ENCODE data around the gene LILRB2. TPM values are rescaled to one million over a fixed set of nuclear protein-coding genes. Genes with fewer than 3 reads are reported as not detected.
"Not testable (repeated sequence)": the region's sequence is repeated elsewhere in the genome, so short reads cannot be mapped to it uniquely, and the experiment has no call there.

Gene LILRB2
- total RNA-seq: not detected

DNA sequence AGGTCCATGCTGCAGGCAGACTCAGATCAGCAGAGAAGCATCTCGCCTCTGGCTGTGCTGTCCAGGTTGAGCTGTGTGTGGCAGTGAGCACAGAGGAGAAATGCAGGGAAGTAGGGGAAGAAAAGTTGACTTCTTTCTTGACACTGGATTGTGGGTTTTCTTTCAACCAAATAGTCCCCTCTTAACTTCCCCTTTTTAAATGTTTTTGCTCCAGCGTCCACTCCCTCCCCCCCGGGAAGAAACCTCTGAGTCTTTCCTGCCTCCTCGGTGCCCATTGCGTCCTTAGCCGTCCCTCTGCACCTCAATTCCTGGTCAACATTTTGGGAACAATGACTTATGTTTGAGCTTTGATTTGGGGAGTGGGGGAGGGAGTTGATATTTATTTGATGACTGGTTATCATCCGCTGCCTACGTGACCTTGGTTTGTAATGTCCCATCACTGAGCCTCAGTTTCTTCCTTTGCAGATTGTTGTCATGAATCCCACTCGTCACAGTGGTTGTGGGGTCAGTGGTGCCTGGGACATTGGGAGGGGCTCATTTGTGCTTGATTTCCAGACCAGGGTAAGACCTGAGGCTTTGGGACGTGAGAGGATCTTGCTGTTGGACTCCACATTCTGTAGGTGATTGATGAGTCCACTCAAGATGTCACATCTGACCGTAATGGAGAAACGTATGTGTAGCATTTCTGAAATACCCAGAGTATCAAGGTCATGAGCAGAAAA is at the start of gene LILRB2:
LILRB2 (minus strand) TSS at position 104 of the 722 bp plus-strand sequence. CDS start 614 bp downstream, outside the sequence.
- no peaks in the 10 kb centered on the region for H3K9me3 Mint-ChIP-seq
- no peak for ATAC-seq
- H3K36me3 Mint-ChIP-seq: no peaks in the 10 kb centered on the region
- H3K27ac Mint-ChIP-seq: no peak within 1 kb of the TSS
- DNase-seq (ENCODE audit: low spot score in 2 of 2): no peak

DNA sequence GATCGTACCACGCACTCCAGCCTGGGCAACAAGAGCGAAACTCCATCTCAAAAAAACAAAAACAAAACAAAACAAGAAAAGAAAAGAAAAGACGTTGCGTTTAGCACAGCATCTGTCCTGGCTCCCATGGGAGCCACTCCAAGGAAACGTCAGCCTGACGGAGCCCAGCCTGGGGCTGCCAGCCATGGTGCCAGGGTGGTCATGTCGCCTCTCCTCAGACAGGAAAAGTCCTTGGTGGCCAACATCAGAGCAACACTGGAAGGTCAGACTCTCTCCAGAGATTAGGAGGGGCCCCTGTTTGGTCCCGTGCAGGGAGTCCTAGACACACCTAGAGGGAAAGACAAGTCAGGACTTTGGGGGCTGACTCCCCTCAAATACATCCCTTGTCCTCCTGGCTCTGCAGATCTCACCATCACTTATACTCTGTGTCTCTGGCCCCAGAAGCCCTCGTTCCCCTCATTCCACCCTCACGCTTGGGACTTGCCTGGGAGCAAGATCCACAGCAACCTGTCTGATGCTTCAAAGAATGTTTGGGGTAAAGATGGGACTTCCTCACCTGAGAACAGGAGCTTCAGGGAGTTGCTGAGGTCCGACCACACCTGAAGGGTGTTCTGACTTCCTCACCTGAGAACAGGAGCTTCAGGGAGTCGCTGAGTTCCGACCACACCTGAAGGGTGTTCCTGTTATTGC is 48.7 kb upstream of the LILRB2 start:
- no peak overlapping the region for H3K27ac Mint-ChIP-seq

DNA sequence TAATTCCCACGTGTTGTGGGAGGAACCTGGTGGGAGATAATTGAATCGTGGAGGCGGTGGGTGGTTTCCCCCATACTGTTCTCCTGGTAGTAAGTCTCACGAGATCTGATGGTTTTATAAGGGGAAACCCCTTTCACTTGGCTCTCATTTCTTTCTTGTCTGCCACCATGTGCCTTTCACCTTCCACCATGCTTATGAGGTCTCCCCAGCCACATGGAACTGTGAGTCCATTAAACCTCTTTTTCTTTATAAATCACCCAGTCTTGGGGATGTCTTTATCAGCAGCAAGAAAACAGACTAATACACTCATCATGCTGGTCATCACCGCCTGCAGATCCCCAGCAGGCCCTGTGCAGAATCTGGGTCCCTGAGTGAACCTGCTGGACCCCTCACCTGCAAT is 47.9 kb upstream of the LILRB2 start:
- H3K27ac Mint-ChIP-seq; DNase-seq (ENCODE audit: low spot score in 2 of 2); H3K36me3 Mint-ChIP-seq; H3K9me3 Mint-ChIP-seq; ATAC-seq: not testable (repeated sequence)

More for the DNA sequence above, 48.7 kb upstream of the LILRB2 start:
- Mint-ChIP-seq H3K36me3 (no peaks in the 10 kb centered on the region), H3K9me3 (peaks cover 0 to 3% of the 10 kb centered on the region in 2 donors)
- ATAC-seq (no peak), DNase-seq (ENCODE audit: low spot score in 2 of 2) (no peak)

DNA sequence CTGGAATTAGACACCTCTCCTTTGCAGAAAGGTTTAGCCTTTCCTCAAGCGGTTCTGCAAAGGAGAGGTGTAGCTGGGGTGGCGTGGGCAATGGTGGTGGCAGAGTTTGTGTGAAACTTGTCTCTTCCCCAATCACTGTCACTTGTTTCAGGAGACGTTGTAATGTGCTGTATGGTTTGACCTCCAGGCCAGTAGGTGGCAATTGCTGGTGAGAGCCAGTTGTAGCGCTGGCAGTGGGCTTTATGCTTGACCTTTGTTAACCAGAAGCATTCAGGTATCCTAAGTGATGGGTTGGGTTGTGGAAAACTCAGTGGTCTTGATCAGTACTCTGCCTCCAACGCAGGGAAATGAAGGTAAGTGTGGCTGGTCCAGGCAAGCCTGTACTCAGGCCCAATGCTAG is 44.7 kb upstream of the LILRB2 start:
- no peak for ATAC-seq
- Mint-ChIP-seq H3K36me3 (no peaks in the 10 kb centered on the region), H3K9me3 (peaks cover 0 to 3% of the 10 kb centered on the region in 2 donors), H3K27ac (no peak overlapping the region)
- no peak for DNase-seq (ENCODE audit: low spot score in 2 of 2)

DNA sequence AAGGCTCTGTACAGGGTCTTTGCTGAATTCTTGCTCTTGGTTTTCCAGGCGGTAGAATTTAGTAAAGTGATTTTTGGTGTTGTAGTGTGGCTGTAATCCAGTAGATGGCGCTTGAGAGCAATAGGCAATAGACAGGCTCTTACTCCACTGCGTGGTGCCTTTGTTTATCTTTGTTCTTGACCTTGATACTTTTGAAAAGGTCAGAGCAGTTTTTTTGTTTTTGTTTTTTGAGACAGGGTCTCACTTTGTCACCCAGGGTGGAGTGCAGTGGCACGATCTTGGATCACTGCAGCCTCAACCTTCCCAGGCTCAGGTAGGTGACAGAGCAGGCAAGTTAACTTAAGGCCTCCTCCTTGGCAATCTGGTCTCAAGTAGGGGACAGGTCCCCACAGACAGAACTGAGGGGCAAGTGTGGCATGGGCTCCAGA is 44.3 kb upstream of the LILRB2 start:
- no peaks in the 10 kb centered on the region for H3K36me3 Mint-ChIP-seq
- DNase-seq (ENCODE audit: low spot score in 2 of 2) (peak; percentile 49 to 58), ATAC-seq (peak; percentile 59 to 62)
- H3K27ac Mint-ChIP-seq: no peak overlapping the region
- H3K9me3 Mint-ChIP-seq: peaks cover 0 to 3% of the 10 kb centered on the region in 2 donors

DNA sequence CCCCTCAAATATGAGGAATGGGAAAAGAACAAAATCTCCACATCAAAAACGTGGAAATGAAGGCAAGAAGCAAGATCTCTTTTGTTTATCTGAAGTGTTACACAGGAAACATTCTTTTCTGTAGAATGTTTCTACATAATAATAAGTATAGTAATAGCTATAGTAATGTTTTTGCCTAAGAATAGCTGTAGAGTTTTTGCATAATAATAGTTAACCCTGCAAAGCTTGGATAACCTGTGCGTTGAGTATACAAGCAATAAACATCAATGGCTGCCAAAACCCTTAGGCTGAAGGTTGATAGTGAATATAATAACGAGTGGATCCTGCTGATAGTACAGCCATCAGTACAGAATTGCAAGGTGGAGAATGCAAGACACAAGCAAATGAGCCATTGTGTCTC is 43.2 kb upstream of the LILRB2 start:
- DNase-seq (ENCODE audit: low spot score in 2 of 2): no peak
- no peak overlapping the region for H3K27ac Mint-ChIP-seq
- ATAC-seq: no peak
- no peaks in the 10 kb centered on the region for H3K36me3 Mint-ChIP-seq
- H3K9me3 Mint-ChIP-seq: peaks cover 0 to 3% of the 10 kb centered on the region in 2 donors

DNA sequence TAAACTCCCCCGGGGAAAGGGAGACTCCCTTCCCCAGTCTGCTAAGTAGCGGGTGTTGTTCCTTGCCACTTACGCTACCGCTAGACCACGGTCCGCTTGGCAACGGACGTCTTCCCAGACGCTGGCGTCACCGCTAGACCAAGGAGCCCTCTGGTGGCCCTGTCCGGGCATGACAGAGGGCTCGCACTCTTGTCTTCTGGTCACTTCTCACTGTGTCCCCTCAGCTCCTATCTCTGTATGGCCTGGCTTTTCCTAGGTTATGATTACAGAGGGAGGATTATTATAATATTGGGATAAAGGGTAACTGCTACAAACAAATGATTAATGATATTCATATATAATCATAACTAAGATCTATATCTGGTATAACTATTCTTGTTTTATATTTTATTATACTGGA is 42.0 kb upstream of the LILRB2 start:
- not testable (repeated sequence) for DNase-seq (ENCODE audit: low spot score in 2 of 2); H3K9me3 Mint-ChIP-seq; H3K27ac Mint-ChIP-seq; ATAC-seq; H3K36me3 Mint-ChIP-seq

DNA sequence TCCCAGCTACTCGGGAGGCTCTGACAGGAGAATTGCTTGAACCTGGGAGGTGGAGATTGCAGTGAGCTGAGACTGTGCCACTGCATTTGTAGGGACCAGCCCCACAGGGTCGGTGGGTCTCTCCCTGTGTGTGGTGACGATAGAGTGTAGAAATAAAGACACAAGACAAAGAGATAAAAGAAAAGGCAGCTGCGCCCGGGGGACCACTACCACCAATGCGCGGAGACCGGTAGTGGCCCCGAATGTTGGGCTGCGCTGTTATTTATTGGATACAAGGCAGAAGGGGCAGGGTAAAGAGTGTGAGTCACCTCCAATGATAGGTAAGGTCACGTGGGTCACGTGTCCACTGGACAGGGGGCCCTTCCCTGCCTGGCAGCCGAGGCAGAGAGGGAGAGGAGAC is 41.4 kb upstream of the LILRB2 start:
- H3K9me3 Mint-ChIP-seq, H3K27ac Mint-ChIP-seq, ATAC-seq, H3K36me3 Mint-ChIP-seq: not testable (repeated sequence)
- DNase-seq (ENCODE audit: low spot score in 2 of 2): peak in 1 of 2 donors; percentile 33

DNA sequence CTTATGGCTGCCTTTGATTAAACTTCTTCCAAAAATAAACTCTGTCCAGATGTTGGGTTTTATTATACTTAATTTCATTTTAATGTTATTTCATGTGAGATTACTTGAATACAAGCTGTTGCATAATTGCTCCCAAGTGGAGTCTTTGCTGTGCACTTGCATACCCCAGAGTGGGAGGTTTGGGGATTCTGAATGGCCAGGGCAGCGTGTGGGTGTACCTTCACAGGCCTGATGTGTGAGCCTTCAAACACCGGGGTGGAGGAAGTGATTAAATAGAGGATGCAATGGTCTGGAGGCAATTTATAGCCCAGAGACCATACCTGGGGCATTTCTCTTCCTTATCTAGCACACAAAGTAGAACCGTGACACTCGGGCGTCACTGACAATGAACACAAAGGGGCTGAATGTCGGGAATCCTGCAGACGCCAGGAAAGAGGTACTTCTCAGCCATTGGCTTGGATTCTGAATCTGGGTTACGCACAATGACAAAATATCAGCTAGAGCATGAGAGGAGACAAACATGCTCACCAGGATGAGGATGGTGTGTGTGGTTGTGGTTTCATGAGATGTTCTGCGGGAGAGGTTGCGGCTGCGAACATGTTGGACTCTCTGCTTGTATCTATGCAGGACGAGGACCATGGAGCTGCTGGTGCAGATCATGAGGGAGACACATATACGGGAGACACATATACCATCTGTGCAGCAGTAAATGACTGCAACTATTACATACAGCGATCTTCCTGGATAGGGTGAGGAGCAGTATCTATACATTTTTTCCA is 39.2 kb upstream of the LILRB2 start:
- H3K9me3 Mint-ChIP-seq: no peaks in the 10 kb centered on the region
- H3K27ac Mint-ChIP-seq: no peak overlapping the region
- no peaks in the 10 kb centered on the region for H3K36me3 Mint-ChIP-seq
- DNase-seq (ENCODE audit: low spot score in 2 of 2): no peak
- ATAC-seq: no peak

DNA sequence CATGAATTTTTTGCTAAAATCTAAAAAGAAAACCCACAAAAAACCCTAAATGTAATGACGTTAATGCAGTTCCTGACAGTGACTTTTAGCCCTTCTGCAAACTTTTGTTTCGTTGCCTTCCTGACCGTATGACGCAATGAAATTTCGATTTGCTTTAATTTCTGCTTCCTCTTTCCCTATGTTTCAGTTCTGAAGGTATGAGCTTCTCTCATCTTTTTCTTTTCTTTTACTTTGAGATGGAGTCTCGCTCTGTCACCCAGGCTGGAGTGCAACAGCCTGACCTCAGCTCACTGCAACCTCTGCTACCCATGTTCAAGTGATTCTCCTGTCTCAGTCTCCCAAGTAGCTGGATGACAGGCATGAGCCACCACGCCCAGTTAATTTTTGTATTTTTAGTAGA is 38.1 kb upstream of the LILRB2 start:
- H3K9me3 Mint-ChIP-seq: no peaks in the 10 kb centered on the region
- no peak for ATAC-seq
- DNase-seq (ENCODE audit: low spot score in 2 of 2): no peak
- no peaks in the 10 kb centered on the region for H3K36me3 Mint-ChIP-seq
- no peak overlapping the region for H3K27ac Mint-ChIP-seq

DNA sequence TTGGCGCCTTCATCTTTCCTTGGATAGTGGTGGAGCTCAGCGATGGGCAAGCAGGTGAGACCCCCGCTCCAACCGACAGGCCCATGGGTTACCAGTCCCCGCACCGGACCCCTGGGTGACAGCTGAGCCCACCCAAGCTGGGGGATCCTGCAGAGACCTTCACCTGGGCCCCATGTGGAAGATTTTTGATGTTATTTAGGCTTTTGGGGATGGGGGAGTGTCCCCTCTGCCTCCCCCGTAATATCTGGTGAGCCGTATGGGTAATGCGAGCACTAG is 37.0 kb upstream of the LILRB2 start:
- Mint-ChIP-seq H3K27ac (no peak overlapping the region), H3K36me3 (no peaks in the 10 kb centered on the region)
- no peak for ATAC-seq

DNA sequence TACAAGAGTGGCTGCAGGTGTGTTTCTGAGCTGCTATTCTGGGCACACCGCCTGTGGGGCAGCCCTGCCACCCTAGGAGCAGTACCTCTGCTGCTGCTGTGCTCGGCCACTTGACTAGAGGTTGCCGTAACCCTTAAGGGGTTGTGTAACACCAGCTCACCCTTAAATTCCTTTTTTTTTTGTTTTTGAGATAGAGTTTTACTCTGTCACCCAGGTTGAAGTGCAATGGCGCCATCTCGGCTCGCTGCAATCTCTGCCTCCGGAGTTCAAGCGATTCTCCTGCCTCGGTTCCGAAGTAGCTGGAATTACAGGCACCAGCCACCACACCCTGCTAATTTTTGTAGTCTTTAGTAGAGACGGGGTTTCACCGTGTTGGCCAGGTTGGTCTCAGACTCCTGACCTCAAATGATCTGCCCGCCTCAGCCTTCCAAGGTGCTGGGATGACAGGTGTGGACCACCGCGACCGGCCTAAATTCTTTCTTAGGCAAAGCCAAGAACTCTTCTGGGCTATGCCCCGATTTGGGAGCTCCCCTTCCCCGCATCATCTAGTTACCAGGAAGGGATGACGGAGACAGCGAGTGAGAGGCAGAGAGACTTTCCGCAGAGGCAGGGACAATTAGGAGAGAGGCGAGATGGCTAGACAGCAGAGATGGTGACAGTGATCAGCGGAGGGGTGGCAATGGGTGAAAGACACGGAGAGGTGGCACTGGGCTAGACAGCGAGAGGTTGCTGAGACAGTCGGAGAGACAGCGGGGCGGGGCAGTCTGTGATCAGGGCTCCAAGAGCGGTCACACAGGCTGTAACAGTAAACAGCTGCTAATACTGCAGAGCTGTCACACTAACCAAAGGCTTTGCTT is 36.4 kb upstream of the LILRB2 start:
- DNase-seq (ENCODE audit: low spot score in 2 of 2): peak in 1 of 2 donors; percentile 13
- no peak for ATAC-seq
- H3K36me3 Mint-ChIP-seq: no peaks in the 10 kb centered on the region
- H3K27ac Mint-ChIP-seq: no peak overlapping the region
- H3K9me3 Mint-ChIP-seq: no peaks in the 10 kb centered on the region

More for the DNA sequence above, 37.0 kb upstream of the LILRB2 start:
- peak in 1 of 2 donors; percentile 35 for DNase-seq (ENCODE audit: low spot score in 2 of 2)
- no peaks in the 10 kb centered on the region for H3K9me3 Mint-ChIP-seq

DNA sequence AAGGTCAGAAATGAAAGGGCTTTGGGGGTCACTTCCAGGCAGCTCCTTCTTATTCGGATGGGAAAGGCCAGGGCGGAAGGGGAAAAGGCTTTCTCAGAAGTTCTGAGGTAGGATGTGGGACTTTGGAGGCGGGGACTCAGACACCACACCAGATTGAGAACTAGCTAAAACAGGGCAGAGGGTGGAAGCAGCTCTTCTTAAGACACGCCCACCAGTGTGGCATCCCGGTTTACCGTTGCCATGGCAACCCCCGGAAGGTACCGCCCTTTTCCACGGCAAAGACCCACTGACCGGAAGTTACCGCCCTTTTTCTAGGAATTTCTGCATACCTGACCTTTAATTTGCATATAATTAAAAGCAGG is 35.8 kb upstream of the LILRB2 start:
- DNase-seq (ENCODE audit: low spot score in 2 of 2): no peak

DNA sequence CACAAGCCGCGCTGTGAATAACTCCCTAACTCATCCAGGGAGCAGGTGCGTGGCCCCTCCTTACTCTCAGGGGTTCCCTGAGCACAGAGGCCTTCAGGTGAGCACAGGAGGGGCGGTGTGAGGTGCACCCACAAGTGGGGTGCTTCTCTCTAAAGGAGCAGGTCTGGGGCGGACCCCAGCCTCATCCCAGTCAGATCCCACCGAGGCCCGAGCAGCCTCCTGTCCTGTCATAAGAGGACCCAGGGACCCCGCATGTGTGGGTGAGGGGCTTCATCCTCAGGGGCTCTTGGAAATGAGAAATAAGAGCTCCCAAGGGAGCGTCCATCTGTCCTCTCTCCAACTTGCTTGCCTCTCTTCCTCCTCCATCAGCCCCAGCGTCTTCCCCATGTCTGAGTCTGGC is 35.0 kb upstream of the LILRB2 start:
- Mint-ChIP-seq H3K9me3 (no peaks in the 10 kb centered on the region), H3K27ac (no peak overlapping the region), H3K36me3 (no peaks in the 10 kb centered on the region)
- ATAC-seq (no peak), DNase-seq (ENCODE audit: low spot score in 2 of 2) (no peak)

More for the DNA sequence above, 35.8 kb upstream of the LILRB2 start:
- Mint-ChIP-seq H3K9me3 (no peaks in the 10 kb centered on the region), H3K36me3 (no peaks in the 10 kb centered on the region), H3K27ac (no peak overlapping the region)
- no peak for ATAC-seq

DNA sequence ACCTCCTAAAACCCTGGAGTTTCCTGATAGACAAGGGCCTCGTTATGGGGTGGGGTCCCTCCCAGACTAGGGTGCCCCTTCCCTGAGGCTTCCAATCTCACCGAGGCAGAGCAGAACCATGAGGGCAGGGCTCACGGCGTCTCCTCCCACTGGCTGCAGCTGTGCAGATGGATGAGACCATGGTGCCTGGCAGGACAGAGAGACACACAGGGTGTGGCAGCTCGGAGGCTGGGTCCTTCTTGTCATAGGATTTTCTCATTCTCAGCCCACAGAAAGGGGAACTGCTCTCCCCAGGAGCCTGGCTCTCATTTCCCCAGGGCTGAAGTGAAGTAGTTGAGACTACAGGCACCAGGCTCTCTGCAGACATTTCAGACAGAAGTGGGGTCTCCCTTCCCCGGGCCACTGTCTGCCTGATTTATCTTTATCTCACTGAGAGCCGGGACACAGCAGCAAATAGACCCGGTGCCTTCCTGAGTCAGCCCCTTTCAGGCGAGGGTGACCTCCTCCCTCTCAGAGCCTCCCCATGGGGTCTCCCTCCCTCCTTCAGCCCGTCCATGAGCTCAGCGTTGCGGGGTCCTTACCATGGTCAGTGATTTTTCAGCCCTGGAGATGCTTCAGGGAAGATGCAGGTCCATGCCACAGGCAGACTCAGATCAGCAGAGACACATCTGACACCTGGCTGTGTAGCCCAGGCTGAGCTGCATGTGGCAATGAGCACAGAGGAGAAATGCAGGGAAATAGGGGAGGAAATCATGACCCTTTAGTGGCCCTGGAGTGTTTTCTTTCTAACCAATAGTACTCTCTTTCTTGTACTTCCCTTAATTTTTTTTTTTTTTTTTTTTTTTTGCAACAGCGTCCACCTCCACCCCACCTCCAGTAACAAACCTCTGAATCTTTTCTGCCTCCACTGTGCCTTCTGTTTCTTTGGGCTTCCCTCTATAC is 31.8 kb upstream of the LILRB2 start, which contains the start of gene LILRA5:
LILRA5 (minus strand) TSS at position 731 of the 942 bp plus-strand sequence; CDS start at position 584, 147 bp downstream.
- ATAC-seq (no peak), DNase-seq (ENCODE audit: low spot score in 2 of 2) (no peak)
- H3K9me3 Mint-ChIP-seq: no peaks in the 10 kb centered on the region
- H3K27ac Mint-ChIP-seq: no peak within 1 kb of the TSS
- H3K36me3 Mint-ChIP-seq: no peaks in the 10 kb centered on the region

DNA sequence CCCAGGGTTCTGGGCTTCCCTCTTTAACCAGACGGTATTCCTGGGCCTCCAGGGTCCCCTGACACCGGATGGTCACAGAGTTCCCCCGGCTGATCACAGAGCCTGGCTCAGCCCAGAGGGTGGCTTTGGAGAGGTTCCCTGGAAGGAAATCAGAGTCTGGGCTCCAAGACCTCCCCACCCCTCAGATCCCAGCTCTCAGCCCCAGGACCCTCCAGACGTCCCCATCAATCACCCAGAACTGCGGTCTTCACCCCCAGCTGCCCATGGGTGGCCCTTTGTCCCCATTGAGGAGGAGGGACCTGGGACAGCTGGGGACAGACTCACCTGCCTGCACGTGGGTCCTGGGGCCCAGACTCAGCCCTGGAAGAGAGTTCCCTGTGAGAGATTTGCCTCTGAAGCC is 31.1 kb upstream of the LILRB2 start:
- Mint-ChIP-seq H3K36me3 (no peaks in the 10 kb centered on the region), H3K27ac (no peak overlapping the region), H3K9me3 (no peaks in the 10 kb centered on the region)
- DNase-seq (ENCODE audit: low spot score in 2 of 2) (no peak), ATAC-seq (no peak)

Data from activated naive CD4-positive, alpha-beta T cell treated with anti-CD3 and anti-CD28 coated beads, Interleukin-2, amount 50 U/mL, for 72 hours (primary cell).